Measurements from ENCODE around the gene FAM186B. TPM values are rescaled to one million over a fixed set of nuclear protein-coding genes. Genes with fewer than 3 reads are reported as not detected.

Gene FAM186B
- polyA plus RNA-seq, 1 of the 3 experiments (the other 2 are of a cell fraction) = 0.16 TPM

GRCh38 chr12:49644620-49644994, 39.2 kb upstream of the FAM186B start (continued):
- TF ChIP-seq ZBTB33 (IDR thresholded peaks at IDR 0.05; ENCODE audit: borderline replicate concordance, low read depth) = no peak
- no peak for TF ChIP-seq RXRA (IDR thresholded peaks at IDR 0.05; ENCODE audit: borderline replicate concordance, low read depth)
- no peak for TF ChIP-seq FOXM1 (IDR thresholded peaks at IDR 0.05; ENCODE audit: low read depth)
- no peak for TF ChIP-seq EZH2phosphoT487 (IDR thresholded peaks at IDR 0.05; ENCODE audit: borderline replicate concordance, low read depth)
- TF ChIP-seq MXI1 (IDR thresholded peaks at IDR 0.05; ENCODE audit: low read depth, low read length) = no peak
- TF ChIP-seq MEF2A (IDR thresholded peaks at IDR 0.05; ENCODE audit: borderline replicate concordance, low read depth) = no peak
- TF ChIP-seq USF1 (IDR thresholded peaks at IDR 0.05; ENCODE audit: borderline replicate concordance, low read depth) = no peak

- Histone ChIP-seq H3K9me2 (no peaks in the 10 kb centered on the region), H3K4me3 (ENCODE audit: low read depth in 2 of 2, low read length in 1 of 2) (no peak overlapping the region), H3K4me1 (ENCODE audit: control insufficient read depth in 1 of 2, insufficient read depth in 2 of 2, low read depth in 1 of 2, low read length in 1 of 2) (peaks cover 0 to 5% of the 10 kb centered on the region in 2 experiments; a peak in 1 of 4 replicates), H3K9me3 (no peaks in the 10 kb centered on the region), H3K9ac (no peak overlapping the region), H2AFZ (ENCODE audit: low read depth) (no peak overlapping the region), H3F3A (replicated peaks; ENCODE audit: insufficient read depth) (peaks cover 7% of the 10 kb centered on the region), H3K79me2 (ENCODE audit: insufficient read depth) (no peaks in the 10 kb centered on the region), H4K20me1 (ENCODE audit: insufficient read depth) (no peaks in the 10 kb centered on the region), H3K27ac (ENCODE audit: low read depth in 2 of 2, low read length in 1 of 2) (peak overlapping the region in 1 of 2 experiments; percentile 6; a peak in 1 of 4 replicates), H3K27me3 (ENCODE audit: insufficient read depth) (no peaks in the 10 kb centered on the region), H3K4me2 (no peak overlapping the region), H3K36me3 (replicated peaks in 1 of 2; ENCODE audit: control insufficient read depth in 1 of 2, insufficient read depth in 2 of 2, low read length in 1 of 2) (peaks cover 30 to 75% of the 10 kb centered on the region in 2 experiments)
- CTCF ChIA-PET = interaction anchor here (0.6 to 30.5 kb wide), 23 partner anchors 9 to 223 kb away, joined by 3 to 590 read pairs (median 4); partner anchors contain the start of genes FMNL3 and TMBIM6
- 71% methylated on average over 10 of the region's 10 CpGs for WGBS (ENCODE audit: low lambda C conversion rate)
- POLR2A ChIA-PET = interaction anchor here (1.0 to 2.0 kb wide), 3 partner anchors 30 to 97 kb away, joined by 3 to 7 read pairs (median 6); partner anchors contain the start of gene TMBIM6
- no peak for DNase-seq
- TF ChIP-seq MAX (IDR thresholded peaks at IDR 0.05; ENCODE audit: low read depth) = no peak
- no peak for TF ChIP-seq RFX5 (IDR thresholded peaks at IDR 0.05; ENCODE audit: low read length)
- TF ChIP-seq USF1 (IDR thresholded peaks at IDR 0.05; ENCODE audit: borderline replicate concordance, low read depth) = no peak
- TF ChIP-seq SIN3A (IDR thresholded peaks at IDR 0.05; ENCODE audit: borderline replicate concordance, low read depth, low read length) = no peak
- no peak for TF ChIP-seq RCOR1 (IDR thresholded peaks at IDR 0.05; ENCODE audit: low read length)
- TF ChIP-seq USF2 (IDR thresholded peaks at IDR 0.05; ENCODE audit: borderline replicate concordance, low read depth, low read length) = no peak
- no peak for TF ChIP-seq YY1 (IDR thresholded peaks at IDR 0.05; ENCODE audit: low read depth)
- no peak for TF ChIP-seq IRF3 (IDR thresholded peaks at IDR 0.05; ENCODE audit: low read depth, low read length)
- no peak for TF ChIP-seq EP300 (IDR thresholded peaks at IDR 0.05; ENCODE audit: borderline replicate concordance in 1 of 2, low read depth in 1 of 2, low read length in 1 of 2)
- TF ChIP-seq FOSL2 (IDR thresholded peaks at IDR 0.05; ENCODE audit: borderline replicate concordance, low read depth) = no peak
- no peak for TF ChIP-seq GATA2 (CRISPR knock-in tag; IDR thresholded peaks at IDR 0.05)
- TF ChIP-seq CHD2 (IDR thresholded peaks at IDR 0.05; ENCODE audit: low read length, partially characterized antibody) = no peak
- TF ChIP-seq ELF1 (IDR thresholded peaks at IDR 0.05) = no peak
- TF ChIP-seq NFIC (IDR thresholded peaks at IDR 0.05; ENCODE audit: borderline replicate concordance) = no peak
- TF ChIP-seq EZH2phosphoT487 (IDR thresholded peaks at IDR 0.05; ENCODE audit: borderline replicate concordance, low read depth) = no peak
Measured at GRCh38 chr12:49643961-49644619, 38.7 kb upstream of the FAM186B start.
